ENCODE measurements around the gene METTL21C.

DNA sequence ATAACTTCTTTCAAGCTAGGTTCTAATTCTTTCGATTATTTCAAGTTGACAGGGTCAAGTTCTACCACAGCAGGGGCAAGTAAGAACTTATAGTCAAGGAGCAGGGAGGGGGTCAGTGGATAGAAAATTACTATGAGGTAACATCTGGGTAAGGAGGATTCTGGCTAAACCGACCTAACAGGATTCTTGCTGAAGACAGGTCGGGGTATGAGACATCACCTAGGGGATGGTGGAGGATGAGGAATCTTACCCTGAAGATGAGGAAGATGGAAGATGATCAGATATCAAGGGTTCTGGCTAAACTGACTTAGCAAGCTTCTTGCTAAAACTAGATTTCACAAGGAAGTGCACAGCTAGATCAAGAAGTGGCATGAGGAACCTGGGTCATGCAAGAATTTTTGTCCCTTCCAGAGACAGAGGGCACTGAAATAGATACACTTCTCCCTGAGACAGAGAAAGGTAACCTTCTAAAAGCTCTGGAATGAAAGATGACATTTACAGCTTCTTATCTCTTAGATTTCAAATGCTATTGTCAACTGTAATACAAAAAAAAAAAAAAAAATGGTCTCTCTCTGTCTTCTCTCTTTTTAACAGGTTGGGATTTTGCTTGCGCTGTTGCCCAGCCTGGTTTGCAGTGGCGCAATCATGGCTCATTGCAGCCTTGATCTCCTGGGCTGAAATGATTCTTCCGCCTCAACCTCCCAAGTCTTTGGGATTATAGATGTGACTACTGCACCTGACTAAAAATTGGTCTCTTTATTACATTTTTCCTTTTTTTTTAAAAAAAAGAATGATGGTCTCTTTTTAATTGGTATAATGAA is 9.6 kb upstream of the METTL21C start:
- no peak for TF ChIP-seq RAD21 (IDR thresholded peaks at IDR 0.05; ENCODE audit: low read depth)
- no peak for TF ChIP-seq FOXM1 (IDR thresholded peaks at IDR 0.05; ENCODE audit: borderline replicate concordance, low read depth)
- TF ChIP-seq, protein P1, sequence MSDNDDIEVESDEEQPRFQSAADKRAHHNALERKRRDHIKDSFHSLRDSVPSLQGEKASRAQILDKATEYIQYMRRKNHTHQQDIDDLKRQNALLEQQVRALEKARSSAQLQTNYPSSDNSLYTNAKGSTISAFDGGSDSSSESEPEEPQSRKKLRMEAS (IDR thresholded peaks at IDR 0.05), result no peak
- TF ChIP-seq NFIC (IDR thresholded peaks at IDR 0.05), result no peak
- TF ChIP-seq, protein P2, sequence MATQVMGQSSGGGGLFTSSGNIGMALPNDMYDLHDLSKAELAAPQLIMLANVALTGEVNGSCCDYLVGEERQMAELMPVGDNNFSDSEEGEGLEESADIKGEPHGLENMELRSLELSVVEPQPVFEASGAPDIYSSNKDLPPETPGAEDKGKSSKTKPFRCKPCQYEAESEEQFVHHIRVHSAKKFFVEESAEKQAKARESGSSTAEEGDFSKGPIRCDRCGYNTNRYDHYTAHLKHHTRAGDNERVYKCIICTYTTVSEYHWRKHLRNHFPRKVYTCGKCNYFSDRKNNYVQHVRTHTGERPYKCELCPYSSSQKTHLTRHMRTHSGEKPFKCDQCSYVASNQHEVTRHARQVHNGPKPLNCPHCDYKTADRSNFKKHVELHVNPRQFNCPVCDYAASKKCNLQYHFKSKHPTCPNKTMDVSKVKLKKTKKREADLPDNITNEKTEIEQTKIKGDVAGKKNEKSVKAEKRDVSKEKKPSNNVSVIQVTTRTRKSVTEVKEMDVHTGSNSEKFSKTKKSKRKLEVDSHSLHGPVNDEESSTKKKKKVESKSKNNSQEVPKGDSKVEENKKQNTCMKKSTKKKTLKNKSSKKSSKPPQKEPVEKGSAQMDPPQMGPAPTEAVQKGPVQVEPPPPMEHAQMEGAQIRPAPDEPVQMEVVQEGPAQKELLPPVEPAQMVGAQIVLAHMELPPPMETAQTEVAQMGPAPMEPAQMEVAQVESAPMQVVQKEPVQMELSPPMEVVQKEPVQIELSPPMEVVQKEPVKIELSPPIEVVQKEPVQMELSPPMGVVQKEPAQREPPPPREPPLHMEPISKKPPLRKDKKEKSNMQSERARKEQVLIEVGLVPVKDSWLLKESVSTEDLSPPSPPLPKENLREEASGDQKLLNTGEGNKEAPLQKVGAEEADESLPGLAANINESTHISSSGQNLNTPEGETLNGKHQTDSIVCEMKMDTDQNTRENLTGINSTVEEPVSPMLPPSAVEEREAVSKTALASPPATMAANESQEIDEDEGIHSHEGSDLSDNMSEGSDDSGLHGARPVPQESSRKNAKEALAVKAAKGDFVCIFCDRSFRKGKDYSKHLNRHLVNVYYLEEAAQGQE (IDR thresholded peaks at IDR 0.05; ENCODE audit: low read depth), result no peak
- TF ChIP-seq ZBTB7A (IDR thresholded peaks at IDR 0.05; ENCODE audit: low read depth), result no peak
- no peak for TF ChIP-seq YY1 (IDR thresholded peaks at IDR 0.05; ENCODE audit: low read depth)
- TF ChIP-seq TAF1 (IDR thresholded peaks at IDR 0.05; ENCODE audit: low read depth), result no peak
- no peak for TF ChIP-seq EP300 (IDR thresholded peaks at IDR 0.05; ENCODE audit: borderline replicate concordance)
